NCI-H748 (cell line): ENCODE measurements around the gene SPINT4.
"Not testable (repeated sequence)": the region's sequence is repeated elsewhere in the genome, so short reads cannot be mapped to it uniquely, and the experiment has no call there.

Source experiments
- DNase-seq: peaks from one replicate; lab custom pipeline; 2025; ENCODE audit not compliant: unreplicated experiment; lab: John Stamatoyannopoulos, UW

The SPINT4 gene

GRCh38 chr20:45764618-45765282 lies 42.6 kb downstream of the SPINT4 start:
- not testable (repeated sequence) for DNase-seq

GRCh38 chr20:45765307-45765875 lies 43.2 kb downstream of the SPINT4 start:
- DNase-seq: no peak

GRCh38 chr20:45765980-45766379 lies 43.8 kb downstream of the SPINT4 start:
- no peak for DNase-seq

- no peak for DNase-seq
Observed at GRCh38 chr20:45768479-45768878, 46.3 kb downstream of the SPINT4 start.

- DNase-seq: peak; percentile 67
Observed at GRCh38 chr20:45771182-45771759, 49.1 kb downstream of the SPINT4 start.

- no peak for DNase-seq
Observed at GRCh38 chr20:45772693-45773092, 50.5 kb downstream of the SPINT4 start.

- DNase-seq: no peak
Observed at GRCh38 chr20:45774945-45775344, 52.8 kb downstream of the SPINT4 start.

- DNase-seq: no peak
Observed at GRCh38 chr20:45775411-45775810, 53.3 kb downstream of the SPINT4 start.
